ENCODE measurements around the gene NKAIN4.
"Not testable (repeated sequence)": the region's sequence is repeated elsewhere in the genome, so short reads cannot be mapped to it uniquely, and the experiment has no call there.

NKAIN4 gene

GRCh38 chr20:63234693-63235398, 19.4 kb downstream of the NKAIN4 start:
- peak; percentile 24 for DNase-seq

GRCh38 chr20:63233924-63234323, 20.3 kb downstream of the NKAIN4 start:
- DNase-seq = no peak

- no peak for DNase-seq
These were observed 21.3 kb downstream of the NKAIN4 start for GRCh38 chr20:63233061-63233344.

- DNase-seq = no peak
These were observed 21.8 kb downstream of the NKAIN4 start for GRCh38 chr20:63232235-63233060.

GRCh38 chr20:63230800-63231268, 23.4 kb downstream of the NKAIN4 start:
- no peak for DNase-seq

- DNase-seq = no peak
These were observed 25.5 kb downstream of the NKAIN4 start for GRCh38 chr20:63228806-63229205.

- DNase-seq = no peak
These were observed 27.0 kb downstream of the NKAIN4 start for GRCh38 chr20:63227260-63227659.

GRCh38 chr20:63226042-63226943, 28.0 kb downstream of the NKAIN4 start:
- DNase-seq = no peak

- no peak for DNase-seq
These were observed 29.2 kb downstream of the NKAIN4 start for GRCh38 chr20:63225082-63225454.

- DNase-seq = no peak
These were observed 29.7 kb downstream of the NKAIN4 start for GRCh38 chr20:63224412-63225081.

GRCh38 chr20:63223826-63224207, 30.4 kb downstream of the NKAIN4 start:
- no peak for DNase-seq

GRCh38 chr20:63223121-63223825, 31.0 kb downstream of the NKAIN4 start:
- DNase-seq = peak; percentile 27

- DNase-seq = no peak
These were observed 31.7 kb downstream of the NKAIN4 start for GRCh38 chr20:63222541-63222940.

- DNase-seq = not testable (repeated sequence)
These were observed 32.7 kb downstream of the NKAIN4 start for GRCh38 chr20:63221400-63222053.

GRCh38 chr20:63220696-63221399, 33.4 kb downstream of the NKAIN4 start:
- no peak for DNase-seq

GRCh38 chr20:63219866-63220521, 34.3 kb downstream of the NKAIN4 start:
- no peak for DNase-seq

GRCh38 chr20:63219447-63219821, 34.8 kb downstream of the NKAIN4 start:
- no peak for DNase-seq

GRCh38 chr20:63218701-63219446, 35.4 kb downstream of the NKAIN4 start:
- DNase-seq = no peak

- no peak for DNase-seq
These were observed 36.6 kb downstream of the NKAIN4 start for GRCh38 chr20:63217706-63218105.
